Effector memory CD8-positive, alpha-beta T cell (primary cell): ENCODE data around the gene CSGALNACT2.

Experiments
- ATAC-seq: fragments of 150-1000 bp; cut with Tn5 transposase; replicated peaks from 2 replicates; pipeline ENCODE4 v1.10.0; 2021; ENCODE audit warnings: mild to moderate bottlenecking, moderate library complexity
- DNase-seq, 3 experiments: peaks; one replicate each; pipeline ENCODE4 v3.0.0; 2021
- H3K27ac Mint-ChIP-seq, 2 donors: one replicate each; pipeline ENCODE4 v1.8.0; 2022; ENCODE audit warnings: mild to moderate bottlenecking in 2 of 2, mixed read lengths in 2 of 2, moderate library complexity in 2 of 2
- H3K27me3 Mint-ChIP-seq, 2 donors: one replicate each; pipeline ENCODE4 v1.8.0; 2022; ENCODE audit warnings: mixed read lengths in 2 of 2
- H3K36me3 Mint-ChIP-seq: one replicate; pipeline ENCODE4 v1.8.0; 2022; ENCODE audit warnings: mild to moderate bottlenecking, moderate library complexity, mixed read lengths; ENCODE audit not compliant: insufficient read depth
- H3K4me1 Mint-ChIP-seq, 2 donors: one replicate each; pipeline ENCODE4 v1.8.0; 2022; ENCODE audit warnings: low read depth in 2 of 2, mixed read lengths in 2 of 2
- H3K4me3 Mint-ChIP-seq, 2 donors: one replicate each; pipeline ENCODE4 v1.8.0; 2022; ENCODE audit warnings: mild to moderate bottlenecking in 2 of 2, mixed read lengths in 2 of 2, moderate library complexity in 2 of 2
- H3K9me3 Mint-ChIP-seq, 2 donors: one replicate each; pipeline ENCODE4 v1.8.0; 2022; ENCODE audit warnings: mixed read lengths in 2 of 2

Gene CSGALNACT2

DNA sequence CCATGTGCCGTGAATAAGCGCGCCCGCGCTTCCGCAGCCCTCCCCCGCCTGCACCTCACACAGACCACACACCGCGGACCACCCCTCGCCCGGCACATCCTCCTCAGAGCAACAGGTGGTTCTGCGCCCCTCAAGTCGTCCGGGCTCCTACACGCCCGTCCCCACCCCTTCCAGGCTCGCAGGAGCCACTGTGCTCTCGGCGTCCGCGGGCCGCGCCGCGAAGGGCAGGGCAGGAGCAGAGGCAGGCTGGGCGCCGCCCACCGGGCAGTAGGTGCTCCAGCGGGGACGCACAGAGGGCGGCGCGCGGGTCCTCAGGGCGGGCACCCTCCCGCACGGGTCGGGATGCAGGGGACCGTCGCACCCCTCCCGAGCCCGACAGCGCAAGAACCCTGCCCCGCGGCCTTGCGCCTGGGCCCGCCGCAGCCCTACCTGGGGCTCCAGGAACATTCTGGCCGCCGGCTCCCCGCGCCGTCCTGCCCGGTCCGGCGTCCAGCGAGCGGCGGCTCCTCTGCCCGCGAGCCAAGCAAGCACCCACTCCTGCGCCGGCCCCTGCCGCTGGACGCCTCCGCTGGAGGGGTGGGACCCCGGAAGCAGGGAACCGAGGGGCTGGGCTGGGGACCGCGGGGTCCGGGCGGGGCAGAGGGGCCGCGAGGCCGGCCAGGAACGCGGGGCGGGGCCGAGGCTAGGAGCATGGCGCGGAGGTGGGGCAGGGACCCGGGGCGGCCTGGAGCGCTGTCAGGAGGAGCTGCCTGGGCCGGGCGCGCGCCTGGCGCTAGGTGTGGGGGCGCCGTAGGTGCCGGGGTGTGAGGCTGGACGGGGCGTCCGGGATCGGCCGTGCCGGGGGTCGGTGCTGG lies 91.2 kb downstream of the CSGALNACT2 start:
- H3K36me3 Mint-ChIP-seq, result peaks cover 17% of the 10 kb centered on the region
- peaks cover 63 to 68% of the 10 kb centered on the region in 2 donors for H3K4me1 Mint-ChIP-seq
- H3K9me3 Mint-ChIP-seq, result no peaks in the 10 kb centered on the region
- H3K27ac Mint-ChIP-seq, result peak overlapping the region; percentile 8 to 94
- peak overlapping the region; percentile 93 to 94 for H3K4me3 Mint-ChIP-seq
- ATAC-seq, result peak; percentile 63
- DNase-seq, result peak; percentile 48 to 63 (median 55)
- no peaks in the 10 kb centered on the region for H3K27me3 Mint-ChIP-seq

DNA sequence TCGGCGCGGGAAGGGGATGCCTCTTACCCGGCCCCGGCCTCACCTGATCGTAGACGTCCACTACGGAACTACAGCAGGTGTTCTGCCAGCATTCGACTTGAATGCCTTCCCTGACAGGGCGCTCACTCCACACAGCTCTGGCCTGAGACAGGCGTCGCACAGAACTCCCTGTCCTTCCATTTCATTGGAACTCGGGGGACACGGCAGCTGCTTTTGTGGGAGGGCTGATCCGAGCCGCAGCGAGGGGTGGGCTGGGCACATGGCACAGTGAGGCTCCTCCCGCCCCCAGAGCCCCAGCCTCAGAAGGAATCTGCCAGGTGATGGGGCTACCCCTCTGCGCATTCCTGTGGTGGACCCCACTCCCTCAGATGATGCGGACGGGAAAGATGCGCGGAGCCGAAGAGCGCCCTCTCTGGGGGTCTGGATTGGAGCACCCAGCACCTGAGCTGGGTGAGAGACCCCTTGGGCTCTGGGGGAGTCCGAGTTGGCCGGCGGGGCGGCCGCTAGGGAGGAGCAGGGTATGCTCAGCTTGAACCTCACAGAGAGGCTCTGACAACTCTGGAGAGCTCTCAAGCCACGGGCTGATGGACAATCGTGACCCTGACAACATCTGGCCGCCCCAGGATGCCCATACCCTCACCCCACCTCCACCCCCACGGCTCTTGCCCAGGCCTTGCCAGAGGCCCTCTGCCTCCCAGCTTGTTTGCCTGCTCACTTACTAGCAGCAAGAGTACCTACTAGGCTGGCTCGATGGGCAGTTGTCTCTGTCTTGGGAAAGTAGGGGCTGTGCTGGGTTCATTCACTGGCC lies 92.1 kb downstream of the CSGALNACT2 start:
- ATAC-seq, result no peak
- H3K27ac Mint-ChIP-seq, result peak overlapping the region; percentile 92 to 93
- DNase-seq, result no peak
- peaks cover 57 to 63% of the 10 kb centered on the region in 2 donors for H3K4me1 Mint-ChIP-seq
- H3K36me3 Mint-ChIP-seq, result peaks cover 17% of the 10 kb centered on the region
- no peaks in the 10 kb centered on the region for H3K27me3 Mint-ChIP-seq
- peak overlapping the region; percentile 67 to 93 for H3K4me3 Mint-ChIP-seq
- H3K9me3 Mint-ChIP-seq, result no peaks in the 10 kb centered on the region

- H3K9me3 Mint-ChIP-seq, result no peaks in the 10 kb centered on the region
- H3K4me1 Mint-ChIP-seq, result peaks cover 50 to 59% of the 10 kb centered on the region in 2 donors
- peak overlapping the region; percentile 67 to 93 for H3K4me3 Mint-ChIP-seq
- peaks cover 17% of the 10 kb centered on the region for H3K36me3 Mint-ChIP-seq
- H3K27me3 Mint-ChIP-seq, result no peaks in the 10 kb centered on the region
- DNase-seq (peak in 1 of 3 experiments; percentile 17), ATAC-seq (peak; percentile 25)
- H3K27ac Mint-ChIP-seq, result peak overlapping the region; percentile 92 to 93
Observed at GRCh38 chr10:43230909-43231522, 92.8 kb downstream of the CSGALNACT2 start.

DNA sequence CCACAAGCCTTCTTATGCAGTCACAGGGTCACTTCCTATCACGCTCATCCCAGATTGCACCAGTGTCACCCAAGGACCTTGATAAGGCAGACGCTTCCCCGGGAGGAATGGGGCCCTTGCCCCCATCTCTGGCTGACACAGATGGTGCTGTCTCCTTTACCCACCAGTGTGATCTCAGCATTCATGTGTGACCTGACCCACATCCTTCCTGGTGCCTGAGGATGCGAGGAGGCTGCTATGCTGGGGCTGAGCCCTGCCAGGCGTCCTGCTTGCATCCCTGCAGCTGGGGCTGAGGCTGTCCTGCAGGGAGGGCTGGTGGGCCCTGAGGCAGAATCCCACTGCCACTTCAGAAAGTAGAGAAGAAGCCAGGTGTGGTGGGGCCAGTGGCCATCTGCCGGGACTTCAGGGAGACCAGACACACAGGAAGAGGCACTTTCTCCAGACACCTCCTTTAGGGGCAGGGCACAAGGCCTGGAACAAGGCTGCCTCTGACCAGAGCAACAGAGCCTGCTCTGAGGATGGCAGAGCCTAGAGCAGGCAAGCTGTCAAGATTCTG lies 93.4 kb downstream of the CSGALNACT2 start:
- peaks cover 44 to 54% of the 10 kb centered on the region in 2 donors for H3K4me1 Mint-ChIP-seq
- H3K4me3 Mint-ChIP-seq, result peak overlapping the region; percentile 67 to 93
- peak; percentile 79 for ATAC-seq
- no peaks in the 10 kb centered on the region for H3K27me3 Mint-ChIP-seq
- H3K9me3 Mint-ChIP-seq, result no peaks in the 10 kb centered on the region
- peaks cover 14% of the 10 kb centered on the region for H3K36me3 Mint-ChIP-seq
- peak; percentile 49 to 62 (median 58) for DNase-seq
- H3K27ac Mint-ChIP-seq, result peak overlapping the region; percentile 92 to 93

DNA sequence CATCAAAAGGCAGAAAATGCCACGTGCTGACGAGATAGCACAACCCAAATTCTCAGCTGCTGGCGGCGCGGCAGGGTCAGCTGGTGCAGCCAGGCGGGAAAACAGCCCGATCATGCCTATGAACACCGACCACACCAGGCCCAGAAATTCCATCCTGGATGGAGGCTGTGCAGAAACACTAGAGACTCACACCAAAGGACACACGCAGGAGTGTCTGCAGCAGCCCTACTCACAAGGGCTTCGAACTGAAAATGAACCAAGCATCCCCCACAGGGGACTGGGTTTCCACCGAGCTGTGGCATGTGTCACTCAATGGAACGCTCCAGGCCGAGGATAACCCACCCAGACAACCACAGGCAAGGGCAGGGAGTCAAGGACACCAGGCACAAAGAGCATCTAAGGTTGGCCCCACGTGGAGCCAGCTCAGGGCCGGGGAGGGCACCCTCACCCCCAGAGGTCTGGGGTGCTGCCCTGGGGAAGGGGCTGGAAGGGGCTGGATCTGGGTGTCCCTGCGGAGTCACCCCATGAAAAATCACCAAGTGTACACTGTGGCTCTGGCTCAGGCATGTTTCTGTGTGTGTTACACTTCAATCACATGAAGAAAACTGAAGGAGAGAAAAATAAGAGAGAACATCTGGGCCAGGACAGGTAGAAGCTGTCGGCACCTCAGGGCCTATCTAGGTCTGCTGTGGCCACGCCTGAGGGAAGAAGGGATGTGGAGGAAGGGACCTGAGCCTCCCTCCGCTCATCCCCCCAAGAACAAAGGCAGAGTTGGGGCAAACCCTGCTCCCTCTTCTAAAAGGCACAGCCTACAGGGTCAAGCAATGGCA lies 95.6 kb downstream of the CSGALNACT2 start:
- no peaks in the 10 kb centered on the region for H3K27me3 Mint-ChIP-seq
- H3K4me1 Mint-ChIP-seq, result peaks cover 26 to 33% of the 10 kb centered on the region in 2 donors
- H3K36me3 Mint-ChIP-seq, result peaks cover 4% of the 10 kb centered on the region
- ATAC-seq (no peak), DNase-seq (no peak)
- peak overlapping the region in 1 of 2 donors; percentile 93 for H3K27ac Mint-ChIP-seq
- H3K4me3 Mint-ChIP-seq, result no peak overlapping the region
- H3K9me3 Mint-ChIP-seq, result no peaks in the 10 kb centered on the region

DNA sequence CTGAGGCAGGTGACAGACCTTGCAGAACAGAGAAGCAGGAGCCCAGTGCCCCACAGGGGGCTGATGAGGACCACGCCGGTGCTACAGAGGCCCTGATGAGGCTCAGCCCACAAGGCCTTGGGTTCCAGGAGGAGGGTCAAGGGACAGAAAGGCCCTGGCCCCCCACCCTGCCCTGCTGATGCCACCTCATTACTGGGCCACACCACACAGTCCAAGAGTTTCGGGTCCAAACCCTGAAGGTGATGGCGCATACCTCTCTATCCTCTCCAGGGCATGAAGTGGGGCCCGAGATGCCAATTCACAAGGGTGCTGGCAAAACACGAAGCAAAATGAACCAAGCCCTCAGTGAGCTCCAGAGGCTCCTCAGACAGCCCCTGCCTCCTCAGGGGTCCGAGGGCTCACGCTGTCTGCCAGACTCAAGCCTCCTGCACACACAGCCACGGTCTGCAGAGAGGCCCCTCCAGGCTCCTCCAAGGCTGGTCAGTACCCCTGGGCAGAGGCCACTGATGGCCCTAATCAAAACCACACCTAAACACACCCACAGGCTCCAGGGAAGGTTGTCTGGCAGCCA lies 96.3 kb downstream of the CSGALNACT2 start:
- ATAC-seq (no peak), DNase-seq (no peak)
- no peaks in the 10 kb centered on the region for H3K9me3 Mint-ChIP-seq
- no peaks in the 10 kb centered on the region for H3K36me3 Mint-ChIP-seq
- peaks cover 22 to 29% of the 10 kb centered on the region in 2 donors for H3K4me1 Mint-ChIP-seq
- no peak overlapping the region for H3K4me3 Mint-ChIP-seq
- H3K27me3 Mint-ChIP-seq, result no peaks in the 10 kb centered on the region
- no peak overlapping the region for H3K27ac Mint-ChIP-seq
